DND-41 (cell line): Measurements from ENCODE around the gene ZNF512.

ENCODE experiments used
- EZH2 ChIP-seq: IDR thresholded peaks from 3 replicates; pipeline ENCODE4 v1.6.1; 2012; ENCODE audit warnings: borderline replicate concordance, low read depth, mild to moderate bottlenecking, moderate library complexity, low read length, inconsistent platforms; ENCODE audit not compliant: severe bottlenecking
- TF ChIP-seq, protein P1 (sequence below): IDR thresholded peaks from 2 replicates; pipeline ENCODE4 v1.5.1; 2012; ENCODE audit warnings: borderline replicate concordance, low read length, moderate library complexity, mild to moderate bottlenecking; ENCODE audit not compliant: poor library complexity, severe bottlenecking; ENCODE audit errors: extremely low read depth

DNA sequence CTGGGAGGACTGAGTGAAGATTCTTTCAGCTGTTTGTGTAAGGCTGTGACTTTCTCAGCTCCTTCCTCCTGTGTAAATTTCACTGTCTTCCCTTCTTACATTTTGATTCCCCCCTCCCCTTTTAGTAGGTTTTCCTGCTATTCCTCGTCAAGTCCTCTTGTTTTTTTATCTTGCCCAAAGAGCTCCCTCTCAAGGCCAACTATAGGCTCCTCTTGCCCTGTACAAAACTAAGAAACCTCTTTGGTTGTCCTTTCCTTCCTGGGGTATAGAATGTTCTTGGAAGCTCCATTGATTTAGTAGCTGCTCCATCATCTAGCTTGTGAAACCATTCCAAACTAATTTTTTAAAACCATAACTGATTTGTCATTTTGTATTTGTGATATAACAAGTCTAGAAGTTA, 38.7 kb downstream of the ZNF512 start:
- TF ChIP-seq, protein P1, sequence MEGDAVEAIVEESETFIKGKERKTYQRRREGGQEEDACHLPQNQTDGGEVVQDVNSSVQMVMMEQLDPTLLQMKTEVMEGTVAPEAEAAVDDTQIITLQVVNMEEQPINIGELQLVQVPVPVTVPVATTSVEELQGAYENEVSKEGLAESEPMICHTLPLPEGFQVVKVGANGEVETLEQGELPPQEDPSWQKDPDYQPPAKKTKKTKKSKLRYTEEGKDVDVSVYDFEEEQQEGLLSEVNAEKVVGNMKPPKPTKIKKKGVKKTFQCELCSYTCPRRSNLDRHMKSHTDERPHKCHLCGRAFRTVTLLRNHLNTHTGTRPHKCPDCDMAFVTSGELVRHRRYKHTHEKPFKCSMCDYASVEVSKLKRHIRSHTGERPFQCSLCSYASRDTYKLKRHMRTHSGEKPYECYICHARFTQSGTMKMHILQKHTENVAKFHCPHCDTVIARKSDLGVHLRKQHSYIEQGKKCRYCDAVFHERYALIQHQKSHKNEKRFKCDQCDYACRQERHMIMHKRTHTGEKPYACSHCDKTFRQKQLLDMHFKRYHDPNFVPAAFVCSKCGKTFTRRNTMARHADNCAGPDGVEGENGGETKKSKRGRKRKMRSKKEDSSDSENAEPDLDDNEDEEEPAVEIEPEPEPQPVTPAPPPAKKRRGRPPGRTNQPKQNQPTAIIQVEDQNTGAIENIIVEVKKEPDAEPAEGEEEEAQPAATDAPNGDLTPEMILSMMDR: no peak
- no peak for TF ChIP-seq EZH2
